Skin epidermis (tissue), 12 donors: ENCODE results near the gene AMIGO1.

Experiments used
- H3K27ac ChIP-seq, 21 experiments: fragments of 200-600 bp; sonication (generic) in 11 of 21; one replicate each; pipeline ENCODE4 v1.5.0; 2020; ENCODE audit warnings: mild to moderate bottlenecking in 3 of 21, inconsistent platforms in 2 of 21, moderate library complexity in 2 of 21
- H3K4me3 ChIP-seq, 7 experiments: fragments of 200-600 bp; sonication (generic) in 2 of 7; one replicate each; pipeline ENCODE4 v1.5.0; 2020; ENCODE audit warnings: inconsistent platforms in 2 of 7, mild to moderate bottlenecking in 2 of 7, moderate library complexity in 1 of 7

Gene AMIGO1

GRCh38 chr1:109508001-109508872, 1.3 kb downstream of the AMIGO1 start:
- Histone ChIP-seq H3K27ac (no peak overlapping the region), H3K4me3 (peak overlapping the region in 1 of 7 experiments; percentile 69)

- Histone ChIP-seq H3K4me3 (no peak overlapping the region), H3K27ac (peak overlapping the region in 2 of 21 experiments; percentile 20 to 70)
Observed at GRCh38 chr1:109504974-109505373, 4.6 kb downstream of the AMIGO1 start.

GRCh38 chr1:109503935-109504334, 5.6 kb downstream of the AMIGO1 start:
- peak overlapping the region in 7 of 21 experiments; percentile 5 to 70 (median 25) for H3K27ac ChIP-seq
- no peak overlapping the region for H3K4me3 ChIP-seq

- Histone ChIP-seq H3K4me3 (no peak overlapping the region), H3K27ac (peak overlapping the region in 11 of 21 experiments; percentile 49 to 81 (median 66))
Observed at GRCh38 chr1:109502364-109502851, 7.1 kb downstream of the AMIGO1 start.

- H3K27ac ChIP-seq, result peak overlapping the region in 11 of 21 experiments; percentile 13 to 81 (median 66)
- H3K4me3 ChIP-seq, result no peak overlapping the region
Observed at GRCh38 chr1:109501644-109502363, 7.7 kb downstream of the AMIGO1 start.

- Histone ChIP-seq H3K4me3 (no peak overlapping the region), H3K27ac (peak overlapping the region in 11 of 21 experiments; percentile 13 to 81 (median 66))
Observed at GRCh38 chr1:109500941-109501381, 8.6 kb downstream of the AMIGO1 start.

- Histone ChIP-seq H3K4me3 (no peak overlapping the region), H3K27ac (peak overlapping the region in 18 of 21 experiments; percentile 5 to 81 (median 50))
Observed at GRCh38 chr1:109499661-109500536, 9.6 kb downstream of the AMIGO1 start.

GRCh38 chr1:109499081-109499480, 10.4 kb downstream of the AMIGO1 start:
- H3K4me3 ChIP-seq, result no peak overlapping the region

GRCh38 chr1:109498161-109498801, 11.2 kb downstream of the AMIGO1 start:
- Histone ChIP-seq H3K27ac (peak overlapping the region in 9 of 21 experiments; percentile 18 to 77 (median 59)), H3K4me3 (no peak overlapping the region)

More at GRCh38 chr1:109499081-109499480, 10.4 kb downstream of the AMIGO1 start:
- H3K27ac ChIP-seq, result peak overlapping the region in 15 of 21 experiments; percentile 17 to 81 (median 58)

GRCh38 chr1:109497449-109498160, 11.9 kb downstream of the AMIGO1 start:
- Histone ChIP-seq H3K4me3 (no peak overlapping the region), H3K27ac (peak overlapping the region in 7 of 21 experiments; percentile 18 to 77 (median 44))

GRCh38 chr1:109495738-109496137, 13.8 kb downstream of the AMIGO1 start:
- H3K27ac ChIP-seq, result peak overlapping the region in 1 of 21 experiments; percentile 32
- H3K4me3 ChIP-seq, result no peak overlapping the region

- Histone ChIP-seq H3K27ac (peak within 1 kb of the TSS; percentile 37 to 93 (median 83)), H3K4me3 (peak within 1 kb of the TSS; percentile 57 to 93 (median 88))
Observed at GRCh38 chr1:109493805-109494539, 15.6 kb downstream of the AMIGO1 start, which contains the start of gene CYB561D1. Gene CYB561D1, plus strand, starts transcription at chr1:109494094. Its CDS starts 46 bp downstream, at chr1:109494140.

- Histone ChIP-seq H3K4me3 (peak overlapping the region in 2 of 7 experiments; percentile 78 to 88), H3K27ac (peak overlapping the region in 16 of 21 experiments; percentile 12 to 93 (median 83))
Observed at GRCh38 chr1:109493227-109493626, 16.3 kb downstream of the AMIGO1 start.

GRCh38 chr1:109492779-109493178, 16.7 kb downstream of the AMIGO1 start:
- H3K4me3 ChIP-seq, result no peak overlapping the region
- peak overlapping the region in 4 of 21 experiments; percentile 74 to 93 (median 86) for H3K27ac ChIP-seq

- no peak overlapping the region for H3K27ac ChIP-seq
- H3K4me3 ChIP-seq, result no peak overlapping the region
Observed at GRCh38 chr1:109491372-109491771, 18.2 kb downstream of the AMIGO1 start.

- no peak overlapping the region for H3K27ac ChIP-seq
Observed at GRCh38 chr1:109490934-109491302, 18.6 kb downstream of the AMIGO1 start.

More at GRCh38 chr1:109490934-109491302, 18.6 kb downstream of the AMIGO1 start:
- H3K4me3 ChIP-seq, result no peak overlapping the region
